ENCODE measurements around the gene NPW.

The NPW gene

GRCh38 chr16:2036200-2036966, 16.8 kb downstream of the NPW start:
- no peak for TF ChIP-seq ZNF274 (IDR thresholded peaks at IDR 0.05; ENCODE audit: low read depth, low read length)
- no peak overlapping the region for H3K4me3 ChIP-seq (ENCODE audit: low read length)

GRCh38 chr16:2037115-2037514, 17.5 kb downstream of the NPW start:
- H3K4me3 ChIP-seq (ENCODE audit: low read length): no peak overlapping the region
- no peak for TF ChIP-seq ZNF274 (IDR thresholded peaks at IDR 0.05; ENCODE audit: low read depth, low read length)

- no peak overlapping the region for H3K4me3 ChIP-seq (ENCODE audit: low read length)
- TF ChIP-seq ZNF274 (IDR thresholded peaks at IDR 0.05; ENCODE audit: low read depth, low read length): no peak
These were observed 18.2 kb downstream of the NPW start for GRCh38 chr16:2037647-2038381.

- no peak overlapping the region for H3K4me3 ChIP-seq (ENCODE audit: low read length)
- no peak for TF ChIP-seq ZNF274 (IDR thresholded peaks at IDR 0.05; ENCODE audit: low read depth, low read length)
These were observed 19.0 kb downstream of the NPW start for GRCh38 chr16:2038382-2039231.

GRCh38 chr16:2039274-2040031, 19.9 kb downstream of the NPW start:
- no peak overlapping the region for H3K4me3 ChIP-seq (ENCODE audit: low read length)
- TF ChIP-seq ZNF274 (IDR thresholded peaks at IDR 0.05; ENCODE audit: low read depth, low read length): no peak

GRCh38 chr16:2040041-2040786, 20.6 kb downstream of the NPW start:
- no peak for TF ChIP-seq ZNF274 (IDR thresholded peaks at IDR 0.05; ENCODE audit: low read depth, low read length)
- H3K4me3 ChIP-seq (ENCODE audit: low read length): no peak overlapping the region

- TF ChIP-seq ZNF274 (IDR thresholded peaks at IDR 0.05; ENCODE audit: low read depth, low read length): no peak
- no peak overlapping the region for H3K4me3 ChIP-seq (ENCODE audit: low read length)
These were observed 21.4 kb downstream of the NPW start for GRCh38 chr16:2040787-2041522.

- no peak for TF ChIP-seq ZNF274 (IDR thresholded peaks at IDR 0.05; ENCODE audit: low read depth, low read length)
- no peak overlapping the region for H3K4me3 ChIP-seq (ENCODE audit: low read length)
These were observed 22.8 kb downstream of the NPW start for GRCh38 chr16:2042171-2042985.

- TF ChIP-seq ZNF274 (IDR thresholded peaks at IDR 0.05; ENCODE audit: low read depth, low read length): no peak
- H3K4me3 ChIP-seq (ENCODE audit: low read length): no peak overlapping the region
These were observed 23.5 kb downstream of the NPW start for GRCh38 chr16:2042986-2043666.

GRCh38 chr16:2043667-2044451, 24.3 kb downstream of the NPW start:
- H3K4me3 ChIP-seq (ENCODE audit: low read length): no peak overlapping the region
- no peak for TF ChIP-seq ZNF274 (IDR thresholded peaks at IDR 0.05; ENCODE audit: low read depth, low read length)
